Measurements from ENCODE around the gene RABEP2.
"Not testable (repeated sequence)": the region's sequence is repeated elsewhere in the genome, so short reads cannot be mapped to it uniquely, and the experiment has no call there.

RABEP2 gene

GRCh38 chr16:28924762-28925385, at the start of gene RABEP2:
Gene RABEP2 (minus strand): TSS chr16:28925238. CDS start chr16:28925163, 75 bp downstream.
- DNase-seq = peak; percentile 82

- peak; percentile 90 for DNase-seq
Measured at GRCh38 chr16:28974437-28975157, 49.6 kb upstream of the RABEP2 start, which contains the start of gene SPNS1. Gene SPNS1 (plus strand): TSS chr16:28974778. CDS start chr16:28975152, 374 bp downstream.

DNA sequence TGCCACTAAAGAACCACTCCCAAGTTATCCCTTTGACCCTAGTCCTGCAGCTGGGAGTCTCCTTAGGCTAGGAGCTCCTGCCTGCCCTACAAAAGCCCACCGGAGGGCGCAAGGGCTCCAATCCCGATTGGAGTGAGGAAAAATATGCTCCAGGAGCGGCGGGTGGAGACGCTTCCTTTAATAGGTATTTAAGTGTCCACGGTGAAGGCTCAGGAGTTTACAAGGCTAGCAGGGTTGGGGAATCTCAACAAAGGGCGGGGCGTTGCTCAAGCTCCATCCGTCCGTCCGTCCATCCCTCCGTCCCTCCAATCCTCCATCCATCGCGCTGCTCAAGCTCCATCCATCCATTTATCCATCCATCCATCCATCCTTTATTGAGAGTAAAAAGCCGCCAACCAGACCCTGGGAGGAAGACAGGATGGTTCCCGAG, 49.0 kb upstream of the RABEP2 start:
- DNase-seq = peak; percentile 22

- not testable (repeated sequence) for DNase-seq
Measured at GRCh38 chr16:28969696-28970095, 44.7 kb upstream of the RABEP2 start.

- DNase-seq = no peak
Measured at GRCh38 chr16:28967156-28967555, 42.1 kb upstream of the RABEP2 start.

DNA sequence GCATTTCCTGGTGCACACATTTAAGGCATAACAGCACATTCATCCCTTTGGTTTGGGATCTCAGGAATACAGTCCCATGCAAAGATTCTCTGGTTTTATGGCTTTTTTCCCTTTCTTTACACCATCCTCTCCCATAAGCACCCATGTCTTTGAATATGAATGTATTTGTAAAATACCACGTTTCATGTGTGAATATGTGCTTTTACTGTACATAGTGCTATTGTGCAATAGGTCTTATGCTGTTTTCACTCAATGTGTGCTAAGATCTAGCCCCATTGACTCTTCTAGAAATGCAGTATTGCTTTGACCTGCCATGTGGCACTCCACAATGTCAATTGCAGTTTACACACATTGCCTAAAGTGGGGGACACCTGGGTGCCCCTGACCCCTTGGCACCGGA, 39.5 kb upstream of the RABEP2 start:
- DNase-seq = no peak

GRCh38 chr16:28964072-28964471, 39.0 kb upstream of the RABEP2 start:
- DNase-seq = no peak

DNA sequence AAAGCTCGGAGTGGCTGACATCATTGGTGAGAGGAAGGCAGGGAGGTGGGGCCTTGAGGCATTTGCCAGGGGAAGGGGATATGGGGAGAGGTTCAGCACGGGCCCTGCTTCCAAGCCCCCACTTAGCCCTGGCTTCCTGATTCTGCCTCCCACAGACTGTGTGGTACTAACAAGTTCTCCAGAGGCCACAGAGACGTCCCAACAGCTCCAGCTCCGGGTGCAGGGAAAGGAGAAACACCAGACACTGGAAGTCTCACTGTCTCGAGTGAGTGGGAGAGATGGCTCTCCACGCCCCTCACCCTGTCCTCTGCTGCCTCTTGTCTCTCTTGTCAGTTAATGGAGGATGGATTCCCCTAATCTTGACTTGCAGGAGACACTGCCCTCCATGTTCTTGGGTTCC, 33.8 kb upstream of the RABEP2 start:
- no peak for DNase-seq

DNA sequence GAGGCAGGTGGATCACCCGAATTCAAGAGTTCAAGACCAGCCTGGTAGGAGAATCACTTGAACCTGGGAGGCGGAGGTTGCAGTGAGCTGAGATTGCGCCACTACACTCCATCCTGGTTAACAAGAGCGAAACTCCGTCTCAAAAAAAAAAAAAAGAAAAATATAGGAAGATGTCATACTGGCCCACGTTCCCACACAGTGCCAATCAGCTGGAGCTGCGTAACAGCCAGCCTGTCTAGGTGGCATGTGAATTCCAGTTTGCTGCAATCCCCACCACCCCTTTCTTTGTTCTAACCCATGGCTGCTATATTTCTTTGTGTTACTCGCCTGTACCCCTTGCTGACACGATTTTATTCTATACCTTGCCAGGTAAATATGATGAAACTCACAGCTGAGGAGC, 33.2 kb upstream of the RABEP2 start:
- no peak for DNase-seq

GRCh38 chr16:28951410-28951943, 26.4 kb upstream of the RABEP2 start:
- DNase-seq = no peak

DNA sequence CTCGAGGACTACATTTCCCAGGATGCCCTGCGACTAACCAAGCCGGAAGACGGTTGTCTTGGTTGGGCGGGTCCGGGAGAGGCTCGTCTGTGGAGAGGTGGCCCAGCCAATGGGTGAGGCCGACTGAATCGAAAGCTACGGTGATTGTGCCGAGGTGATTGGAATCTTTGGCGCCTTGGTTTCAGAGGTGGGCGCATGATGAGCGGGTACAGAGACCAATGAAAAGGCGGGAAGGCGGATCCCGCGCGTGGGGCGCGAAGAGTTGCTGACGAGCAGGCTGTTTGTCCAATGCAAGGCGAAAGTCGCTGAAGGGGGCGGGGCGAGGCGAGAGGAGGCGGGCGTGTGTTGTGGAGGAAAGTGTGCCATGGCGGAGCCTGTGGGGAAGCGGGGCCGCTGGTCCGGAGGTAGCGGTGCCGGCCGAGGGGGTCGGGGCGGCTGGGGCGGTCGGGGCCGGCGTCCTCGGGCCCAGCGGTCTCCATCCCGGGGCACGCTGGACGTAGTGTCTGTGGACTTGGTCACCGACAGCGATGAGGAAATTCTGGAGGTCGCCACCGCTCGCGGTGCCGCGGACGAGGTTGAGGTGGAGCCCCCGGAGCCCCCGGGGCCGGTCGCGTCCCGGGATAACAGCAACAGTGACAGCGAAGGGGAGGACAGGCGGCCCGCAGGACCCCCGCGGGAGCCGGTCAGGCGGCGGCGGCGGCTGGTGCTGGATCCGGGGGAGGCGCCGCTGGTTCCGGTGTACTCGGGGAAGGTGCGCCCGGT, 25.8 kb upstream of the RABEP2 start, which contains the start of gene NFATC2IP:
NFATC2IP (plus strand) TSS at position 290 of the 762 bp plus-strand sequence; CDS start at position 365, 75 bp downstream.
- DNase-seq = peak; percentile 99

DNA sequence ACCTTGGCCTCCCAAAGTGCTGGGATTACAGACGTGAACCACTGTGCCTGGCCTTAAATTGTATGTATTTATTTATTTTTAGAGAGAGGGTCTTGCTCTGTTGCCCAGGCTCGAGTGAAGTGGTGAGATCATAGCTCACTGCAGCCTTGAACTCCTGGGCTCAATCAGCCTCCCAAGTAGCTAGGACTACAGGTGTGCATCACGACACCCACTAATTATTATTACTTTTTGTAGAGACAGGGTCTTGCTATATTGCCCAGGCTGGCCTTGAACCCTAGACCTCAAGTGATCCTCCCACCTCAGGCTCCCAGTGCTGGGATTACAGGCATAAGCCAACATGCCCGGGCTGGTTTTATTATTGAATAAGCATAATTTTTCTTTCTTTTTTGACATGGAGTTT, 21.6 kb upstream of the RABEP2 start:
- DNase-seq = no peak

- DNase-seq = no peak
Measured at GRCh38 chr16:28943281-28943680, 18.2 kb upstream of the RABEP2 start.

- not testable (repeated sequence) for DNase-seq
Measured at GRCh38 chr16:28939825-28940224, 14.8 kb upstream of the RABEP2 start.

GRCh38 chr16:28938721-28939120, 13.7 kb upstream of the RABEP2 start:
- no peak for DNase-seq

- DNase-seq = no peak
Measured at GRCh38 chr16:28937222-28937876, 12.3 kb upstream of the RABEP2 start.

DNA sequence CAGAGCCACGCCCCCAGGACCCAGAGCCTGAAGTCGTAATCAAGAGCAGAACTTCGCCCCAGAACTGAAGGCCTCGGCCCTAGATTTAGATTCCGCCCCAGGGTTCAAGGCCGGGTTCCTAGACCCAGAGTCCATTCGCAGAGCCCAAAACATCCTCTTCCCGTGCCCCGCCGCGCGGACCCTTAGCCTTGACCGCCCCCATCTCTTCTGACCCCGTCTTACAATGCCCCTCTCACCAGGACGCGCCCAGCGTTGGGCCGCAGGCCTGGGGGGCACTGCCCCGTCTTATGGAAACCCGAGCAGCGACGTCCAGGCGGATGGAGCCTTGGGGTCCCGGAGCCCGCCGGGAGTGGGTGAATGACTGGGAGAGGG, 11.7 kb upstream of the RABEP2 start:
- no peak for DNase-seq

- DNase-seq = peak; percentile 78
Measured at GRCh38 chr16:28935924-28936783, 11.1 kb upstream of the RABEP2 start.

DNA sequence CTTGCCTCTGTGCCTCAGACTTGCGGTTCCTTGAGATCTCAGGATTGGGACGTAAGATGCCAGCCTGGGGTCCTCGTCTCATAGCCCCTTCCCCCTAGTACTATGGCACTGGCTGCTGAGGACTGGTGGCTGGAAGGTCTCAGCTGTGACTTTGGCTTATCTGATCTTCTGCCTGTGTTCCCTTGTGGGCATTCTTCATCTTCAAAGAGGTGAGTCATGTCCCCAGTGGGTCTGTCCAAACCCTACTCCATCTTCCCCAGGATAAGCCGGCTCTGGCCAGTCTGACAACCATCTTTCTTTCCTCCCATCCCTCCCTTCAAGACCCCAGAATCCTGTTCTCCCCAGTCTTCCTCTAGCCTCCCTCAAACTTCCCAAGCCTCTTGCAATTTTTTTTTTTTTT, 10.3 kb upstream of the RABEP2 start:
- DNase-seq = no peak

- DNase-seq = no peak
Measured at GRCh38 chr16:28933171-28933570, 8.1 kb upstream of the RABEP2 start.

GRCh38 chr16:28932339-28933141, 7.5 kb upstream of the RABEP2 start:
- no peak for DNase-seq

Data from GDM1 (cell line).